DND-41 (cell line): ENCODE data around the gene WAS.
"Not testable (repeated sequence)": the region's sequence is repeated elsewhere in the genome, so short reads cannot be mapped to it uniquely, and the experiment has no call there.

Source experiments
- ATAC-seq: fragments of 200-7000 bp; cut with Tn5 transposase; 3 replicates; pipeline ENCODE4 v1.9.1; 2021; ENCODE audit warnings: low read depth; ENCODE audit not compliant: insufficient read depth
- DNase-seq: peaks from one replicate; pipeline ENCODE4 v3.0.0-alpha.2; 2020
- H2AFZ ChIP-seq: 2 replicates; pipeline ENCODE4 v1.6.0; 2012; ENCODE audit warnings: low read depth, low read length
- H3K27ac ChIP-seq: 2 replicates; pipeline ENCODE4 v1.5.1; 2012; ENCODE audit warnings: low read length, inconsistent platforms
- H3K27me3 ChIP-seq: fragments of 200-600 bp; sonication (generic); 2 replicates; pipeline ENCODE4 v1.6.0; 2012; ENCODE audit warnings: low read length, mild to moderate bottlenecking, inconsistent platforms; ENCODE audit not compliant: insufficient read depth, poor library complexity
- H3K36me3 ChIP-seq: 2 replicates; pipeline ENCODE4 v1.5.1; 2012; ENCODE audit warnings: low read length, inconsistent platforms; ENCODE audit not compliant: insufficient read depth
- H3K4me1 ChIP-seq: 2 replicates; pipeline ENCODE4 v1.5.1; 2012; ENCODE audit warnings: mild to moderate bottlenecking, low read length; ENCODE audit not compliant: insufficient read depth
- H3K4me2 ChIP-seq: 2 replicates; pipeline ENCODE4 v1.6.0; 2012; ENCODE audit warnings: mild to moderate bottlenecking, moderate library complexity, low read length, inconsistent platforms; ENCODE audit not compliant: insufficient read depth
- H3K4me3 ChIP-seq, 2 experiments: fragments of 200-600 bp in 1 of 2; shearing (Covaris generic) in 1 of 2; 2 replicates each; pipeline ENCODE4 v1.5.1; 2012 to 2016; ENCODE audit warnings: inconsistent platforms in 2 of 2, low read length in 2 of 2, mild to moderate bottlenecking in 2 of 2, low read depth in 1 of 2, moderate library complexity in 1 of 2
- H3K79me2 ChIP-seq: 2 replicates; pipeline ENCODE4 v1.6.0; 2012; ENCODE audit warnings: low read length, inconsistent platforms; ENCODE audit not compliant: insufficient read depth
- H3K9ac ChIP-seq: 2 replicates; pipeline ENCODE4 v1.6.0; 2012; ENCODE audit warnings: low read depth, mild to moderate bottlenecking, inconsistent platforms, low read length, moderate library complexity
- H3K9me3 ChIP-seq: 2 replicates; pipeline ENCODE4 v1.5.1; 2012; ENCODE audit warnings: low read length, moderate library complexity, mild to moderate bottlenecking, inconsistent platforms; ENCODE audit not compliant: insufficient read depth, severe bottlenecking
- H4K20me1 ChIP-seq: 2 replicates; pipeline ENCODE4 v1.6.0; 2012; ENCODE audit warnings: low read length; ENCODE audit not compliant: insufficient read depth
- CTCF ChIP-seq: IDR thresholded peaks from 2 replicates; pipeline ENCODE4 v1.5.1; 2012; ENCODE audit warnings: borderline replicate concordance, low read length, moderate library complexity, mild to moderate bottlenecking; ENCODE audit not compliant: poor library complexity, severe bottlenecking; ENCODE audit errors: extremely low read depth
- EZH2 ChIP-seq: IDR thresholded peaks from 3 replicates; pipeline ENCODE4 v1.6.1; 2012; ENCODE audit warnings: borderline replicate concordance, low read depth, mild to moderate bottlenecking, moderate library complexity, low read length, inconsistent platforms; ENCODE audit not compliant: severe bottlenecking

WAS gene

GRCh38 chrX:48645669-48646068 is 37.9 kb upstream of the WAS start:
- Histone ChIP-seq H3K27me3 (no peaks in the 10 kb centered on the region), H4K20me1 (no peaks in the 10 kb centered on the region), H3K9me3 (no peaks in the 10 kb centered on the region), H2AFZ (no peak overlapping the region), H3K4me2 (no peak overlapping the region), H3K9ac (no peak overlapping the region), H3K4me3 (no peak overlapping the region), H3K36me3 (no peaks in the 10 kb centered on the region), H3K27ac (no peak overlapping the region), H3K4me1 (no peaks in the 10 kb centered on the region), H3K79me2 (no peaks in the 10 kb centered on the region)
- DNase-seq: no peak
- no peak for ATAC-seq
- TF ChIP-seq EZH2: no peak
- TF ChIP-seq CTCF: no peak

DNA sequence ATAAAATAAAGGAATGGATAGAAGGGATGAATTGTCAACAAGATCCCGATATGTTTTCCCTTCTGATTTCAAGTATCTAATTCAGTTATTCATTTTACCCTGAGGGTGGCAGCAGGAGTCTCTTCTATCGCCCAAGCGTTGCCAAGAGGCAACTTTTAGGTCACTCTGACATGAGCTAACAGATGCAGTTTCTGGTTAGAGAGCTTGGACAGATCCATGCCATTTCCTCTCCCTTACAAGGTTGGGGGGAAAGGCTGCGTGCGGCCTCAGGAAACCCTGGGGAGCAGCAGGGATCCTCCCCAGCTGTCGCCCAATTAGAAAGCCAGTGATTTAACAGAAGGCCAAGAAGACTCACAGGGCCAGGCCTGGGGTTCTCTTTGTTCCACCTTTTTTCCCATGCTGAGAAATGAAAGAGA is 35.3 kb upstream of the WAS start:
- peak; percentile 53; the same call in 2 of the 3 replicates for ATAC-seq
- H3K4me3 ChIP-seq: no peak overlapping the region
- no peak overlapping the region for H3K9ac ChIP-seq
- H3K79me2 ChIP-seq: no peaks in the 10 kb centered on the region
- H3K36me3 ChIP-seq: no peaks in the 10 kb centered on the region
- H3K27ac ChIP-seq: no peak overlapping the region
- no peak overlapping the region for H2AFZ ChIP-seq
- H4K20me1 ChIP-seq: no peaks in the 10 kb centered on the region
- no peak overlapping the region for H3K4me2 ChIP-seq
- DNase-seq: peak; percentile 17
- no peaks in the 10 kb centered on the region for H3K9me3 ChIP-seq
- TF ChIP-seq EZH2: no peak
- peak; percentile 40 for TF ChIP-seq CTCF
- no peaks in the 10 kb centered on the region for H3K4me1 ChIP-seq
- H3K27me3 ChIP-seq: no peaks in the 10 kb centered on the region

DNA sequence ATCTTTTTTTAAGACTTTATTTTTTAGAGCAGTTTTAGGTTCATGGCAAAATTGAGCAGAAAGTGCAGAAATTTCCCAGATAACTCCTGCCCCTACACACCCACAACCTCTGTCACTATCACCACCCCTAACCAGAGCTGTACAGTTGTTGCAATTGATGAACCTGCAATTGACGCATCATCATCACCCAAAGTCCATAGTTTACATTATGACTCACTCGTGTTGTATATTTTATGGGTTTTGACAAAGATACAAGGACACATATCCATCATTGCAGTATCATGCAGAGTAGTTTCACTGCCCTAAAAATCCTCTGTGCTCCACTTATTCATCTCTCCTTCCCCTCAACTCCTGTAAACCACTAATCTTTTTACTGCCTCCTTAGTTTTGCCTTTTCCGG is 34.5 kb upstream of the WAS start:
- ATAC-seq: no peak
- no peaks in the 10 kb centered on the region for H3K79me2 ChIP-seq
- no peak overlapping the region for H3K4me3 ChIP-seq
- no peak for TF ChIP-seq CTCF
- no peak for TF ChIP-seq EZH2
- no peak overlapping the region for H2AFZ ChIP-seq
- no peak for DNase-seq
- H3K4me1 ChIP-seq: no peaks in the 10 kb centered on the region
- H4K20me1 ChIP-seq: no peaks in the 10 kb centered on the region
- H3K27ac ChIP-seq: no peak overlapping the region
- H3K27me3 ChIP-seq: no peaks in the 10 kb centered on the region
- no peaks in the 10 kb centered on the region for H3K36me3 ChIP-seq
- H3K9ac ChIP-seq: no peak overlapping the region
- no peak overlapping the region for H3K4me2 ChIP-seq
- no peaks in the 10 kb centered on the region for H3K9me3 ChIP-seq

DNA sequence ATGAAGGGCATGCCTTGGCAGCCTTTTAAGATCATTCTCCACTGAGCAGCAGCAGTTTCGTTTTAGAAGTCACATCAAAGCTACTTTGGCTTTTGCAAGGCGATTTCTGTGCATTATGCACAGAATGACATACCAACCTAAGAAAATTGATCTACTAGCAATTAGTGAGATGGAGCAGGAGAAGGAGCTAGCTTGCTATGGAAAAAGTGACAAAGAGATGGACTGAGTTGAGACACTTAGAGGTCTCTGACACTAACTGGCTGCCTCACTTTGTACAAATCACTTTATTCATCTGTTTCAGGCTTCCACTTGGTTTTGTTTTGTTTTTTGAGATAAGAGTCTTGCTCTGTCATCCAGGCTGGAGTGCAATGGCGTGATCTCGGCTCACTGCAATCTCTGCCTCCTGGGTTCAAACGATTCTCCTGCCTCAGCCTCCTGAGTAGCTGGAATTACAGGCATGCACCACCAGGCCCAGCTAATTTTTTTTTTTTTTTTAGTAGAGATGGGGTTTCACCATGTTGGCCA is 31.5 kb upstream of the WAS start:
- H3K79me2 ChIP-seq, H3K9me3 ChIP-seq, H3K27me3 ChIP-seq, H3K4me2 ChIP-seq, H3K4me3 ChIP-seq, H3K36me3 ChIP-seq, H2AFZ ChIP-seq, H3K27ac ChIP-seq, H3K9ac ChIP-seq, H3K4me1 ChIP-seq, H4K20me1 ChIP-seq, DNase-seq, ATAC-seq: not testable (repeated sequence)

- not testable (repeated sequence) for H3K36me3 ChIP-seq, H3K4me3 ChIP-seq, H2AFZ ChIP-seq, H3K79me2 ChIP-seq, ATAC-seq, H3K9ac ChIP-seq, DNase-seq, H3K27me3 ChIP-seq, H3K4me1 ChIP-seq, H3K9me3 ChIP-seq, H4K20me1 ChIP-seq, H3K4me2 ChIP-seq, H3K27ac ChIP-seq
These were observed 28.9 kb upstream of the WAS start for GRCh38 chrX:48654746-48655145.

DNA sequence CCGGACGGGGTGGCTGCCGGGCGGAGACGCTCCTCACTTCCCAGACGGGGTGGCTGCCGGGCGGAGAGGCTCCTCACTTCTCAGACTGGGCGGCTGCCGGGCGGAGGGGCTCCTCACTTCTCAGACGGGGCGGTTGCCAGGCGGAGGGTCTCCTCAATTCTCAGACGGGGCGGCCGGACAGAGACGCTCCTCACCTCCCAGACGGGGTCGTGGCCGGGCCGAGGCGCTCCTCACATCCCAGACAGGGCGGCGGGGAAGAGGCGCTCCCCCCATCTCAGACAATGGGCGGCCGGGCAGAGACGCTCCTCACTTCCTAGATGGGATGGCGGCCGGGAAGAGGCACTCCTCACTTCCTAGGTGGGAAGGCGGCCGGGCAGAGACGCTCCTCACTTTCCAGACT is 23.9 kb upstream of the WAS start:
- not testable (repeated sequence) for H3K79me2 ChIP-seq, H3K9ac ChIP-seq, H3K27ac ChIP-seq, H3K4me3 ChIP-seq, H2AFZ ChIP-seq, DNase-seq, H3K9me3 ChIP-seq, H4K20me1 ChIP-seq, H3K27me3 ChIP-seq, ATAC-seq, H3K4me2 ChIP-seq, H3K36me3 ChIP-seq, H3K4me1 ChIP-seq
